HG03571 (cell line): ENCODE data around the gene PTPRN2.
"Not testable (repeated sequence)": the region's sequence is repeated elsewhere in the genome, so short reads cannot be mapped to it uniquely, and the experiment has no call there.

Experiments used
- ATAC-seq: cut with Tn5 transposase; IDR thresholded peaks from one replicate; pipeline ENCODE4 v1.9.1; 2021; ENCODE audit not compliant: unreplicated experiment

PTPRN2 gene

GRCh38 chr7:158520825-158521224 is 66.8 kb downstream of the PTPRN2 start:
- ATAC-seq: no peak

- no peak for ATAC-seq
Observed at GRCh38 chr7:158519633-158520174, 67.9 kb downstream of the PTPRN2 start.

- ATAC-seq: no peak
Observed at GRCh38 chr7:158518980-158519632, 68.5 kb downstream of the PTPRN2 start.

GRCh38 chr7:158517571-158517970 is 70.1 kb downstream of the PTPRN2 start:
- ATAC-seq: no peak

- no peak for ATAC-seq
Observed at GRCh38 chr7:158517072-158517471, 70.6 kb downstream of the PTPRN2 start.

GRCh38 chr7:158516524-158516923 is 71.1 kb downstream of the PTPRN2 start:
- ATAC-seq: no peak

- ATAC-seq: no peak
Observed at GRCh38 chr7:158512869-158513268, 74.8 kb downstream of the PTPRN2 start.

- ATAC-seq: no peak
Observed at GRCh38 chr7:158512042-158512441, 75.6 kb downstream of the PTPRN2 start.

GRCh38 chr7:158508802-158509385 is 78.7 kb downstream of the PTPRN2 start:
- no peak for ATAC-seq

GRCh38 chr7:158508321-158508720 is 79.3 kb downstream of the PTPRN2 start:
- ATAC-seq: not testable (repeated sequence)

- ATAC-seq: no peak
Observed at GRCh38 chr7:158507917-158508316, 79.7 kb downstream of the PTPRN2 start.

GRCh38 chr7:158507175-158507574 is 80.4 kb downstream of the PTPRN2 start:
- ATAC-seq: not testable (repeated sequence)

- no peak for ATAC-seq
Observed at GRCh38 chr7:158506626-158507025, 81.0 kb downstream of the PTPRN2 start.

GRCh38 chr7:158505683-158506082 is 81.9 kb downstream of the PTPRN2 start:
- no peak for ATAC-seq

- ATAC-seq: no peak
Observed at GRCh38 chr7:158502068-158502750, 85.4 kb downstream of the PTPRN2 start.

- ATAC-seq: no peak
Observed at GRCh38 chr7:158501393-158502067, 86.1 kb downstream of the PTPRN2 start.

- no peak for ATAC-seq
Observed at GRCh38 chr7:158500651-158501052, 87.0 kb downstream of the PTPRN2 start.

- ATAC-seq: no peak
Observed at GRCh38 chr7:158499082-158499455, 88.6 kb downstream of the PTPRN2 start.

- ATAC-seq: no peak
Observed at GRCh38 chr7:158498443-158499081, 89.1 kb downstream of the PTPRN2 start.

- no peak for ATAC-seq
Observed at GRCh38 chr7:158497627-158498026, 90.0 kb downstream of the PTPRN2 start.

GRCh38 chr7:158495786-158496185 is 91.8 kb downstream of the PTPRN2 start:
- no peak for ATAC-seq
